ENCODE measurements around the gene ICOSLG.
"Not testable (repeated sequence)": the region's sequence is repeated elsewhere in the genome, so short reads cannot be mapped to it uniquely, and the experiment has no call there.

The ICOSLG gene

GRCh38 chr21:44240842-44241241 lies at the start of gene ICOSLG:
Gene ICOSLG (minus strand): TSS chr21:44240943. CDS start chr21:44240817, 126 bp downstream.
- not testable (repeated sequence) for DNase-seq

- DNase-seq: no peak
These were observed 48.8 kb upstream of the ICOSLG start for GRCh38 chr21:44289381-44290010.

GRCh38 chr21:44288251-44289110 lies 47.7 kb upstream of the ICOSLG start:
- no peak for DNase-seq

- no peak for DNase-seq
These were observed 46.2 kb upstream of the ICOSLG start for GRCh38 chr21:44286716-44287632.

GRCh38 chr21:44286086-44286715 lies 45.5 kb upstream of the ICOSLG start:
- no peak for DNase-seq

- DNase-seq: no peak
These were observed 44.6 kb upstream of the ICOSLG start, which contains the start of gene AIRE for GRCh38 chr21:44285138-44285992. Gene AIRE (plus strand): TSS chr21:44285876. CDS start chr21:44286007, 131 bp downstream.

- DNase-seq: no peak
These were observed 43.2 kb upstream of the ICOSLG start for GRCh38 chr21:44283948-44284347.

GRCh38 chr21:44283211-44283785 lies 42.6 kb upstream of the ICOSLG start:
- not testable (repeated sequence) for DNase-seq

GRCh38 chr21:44282370-44282769 lies 41.6 kb upstream of the ICOSLG start:
- DNase-seq: no peak

- DNase-seq: no peak
These were observed 41.1 kb upstream of the ICOSLG start for GRCh38 chr21:44281801-44282200.

- no peak for DNase-seq
These were observed 38.9 kb upstream of the ICOSLG start for GRCh38 chr21:44279354-44280260.

GRCh38 chr21:44275041-44275440 lies 34.3 kb upstream of the ICOSLG start:
- DNase-seq: no peak

- no peak for DNase-seq
These were observed 32.3 kb upstream of the ICOSLG start for GRCh38 chr21:44273046-44273445.

GRCh38 chr21:44272284-44272858 lies 31.6 kb upstream of the ICOSLG start:
- no peak for DNase-seq

- no peak for DNase-seq
These were observed 31.0 kb upstream of the ICOSLG start for GRCh38 chr21:44271558-44272283.

GRCh38 chr21:44269090-44269489 lies 28.3 kb upstream of the ICOSLG start:
- no peak for DNase-seq

GRCh38 chr21:44267655-44268142 lies 27.0 kb upstream of the ICOSLG start:
- peak; percentile 21 for DNase-seq

- DNase-seq: no peak
These were observed 25.1 kb upstream of the ICOSLG start for GRCh38 chr21:44265734-44266270.

Measured in activated gamma-delta T cell treated with Interleukin-2 at 50 U/mL for 16 hours (primary cell).